Activated naive CD4-positive, alpha-beta T cell treated with anti-CD3 and anti-CD28 coated beads, Interleukin-2, amount 50 U/mL, for 24 hours (primary cell): ENCODE results near the gene EGLN2.

ENCODE experiments used
- H3K27ac Mint-ChIP-seq: one replicate; pipeline ENCODE4 v1.8.0; 2021; ENCODE audit warnings: mild to moderate bottlenecking, mixed read lengths
- H3K27me3 Mint-ChIP-seq: one replicate; pipeline ENCODE4 v1.8.0; 2021; ENCODE audit warnings: mixed read lengths
- H3K36me3 Mint-ChIP-seq: one replicate; pipeline ENCODE4 v1.8.0; 2021; ENCODE audit warnings: mixed read lengths
- H3K4me1 Mint-ChIP-seq: one replicate; pipeline ENCODE4 v1.8.0; 2021; ENCODE audit warnings: mixed read lengths
- H3K4me3 Mint-ChIP-seq: one replicate; pipeline ENCODE4 v1.8.0; 2021; ENCODE audit warnings: mild to moderate bottlenecking, mixed read lengths
- H3K9me3 Mint-ChIP-seq: one replicate; pipeline ENCODE4 v1.8.0; 2021; ENCODE audit warnings: mixed read lengths

Gene EGLN2

GRCh38 chr19:40786060-40787037 is 12.6 kb upstream of the EGLN2 start:
- Mint-ChIP-seq H3K4me3 (no peak overlapping the region), H3K36me3 (peaks cover 13% of the 10 kb centered on the region), H3K27ac (peak overlapping the region; percentile 12), H3K9me3 (no peaks in the 10 kb centered on the region), H3K4me1 (peaks cover 10% of the 10 kb centered on the region), H3K27me3 (no peaks in the 10 kb centered on the region)

DNA sequence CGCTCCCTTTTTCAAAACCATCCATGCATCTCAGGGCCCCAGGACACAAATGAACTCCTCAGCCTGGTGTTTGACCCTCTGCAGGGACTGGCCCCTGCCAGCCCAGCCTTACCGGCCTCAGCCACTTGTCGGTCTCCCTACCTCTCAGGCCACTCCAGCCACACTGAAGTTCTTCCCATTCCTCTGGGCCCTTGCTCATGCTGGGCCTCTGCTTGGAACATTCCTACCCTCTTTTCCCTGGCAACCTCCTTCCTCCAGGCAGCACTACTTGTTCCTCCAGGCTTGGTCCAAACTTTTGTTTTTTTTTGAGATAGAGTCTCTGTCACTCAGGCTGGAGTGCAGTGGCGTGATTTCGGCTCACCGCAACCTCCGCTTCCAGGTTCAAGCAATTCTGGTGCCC is 7.6 kb upstream of the EGLN2 start:
- Mint-ChIP-seq H3K27me3 (no peaks in the 10 kb centered on the region), H3K36me3 (peaks cover 13% of the 10 kb centered on the region), H3K4me1 (peaks cover 24% of the 10 kb centered on the region), H3K4me3 (no peak overlapping the region), H3K27ac (peak overlapping the region; percentile 67), H3K9me3 (no peaks in the 10 kb centered on the region)

GRCh38 chr19:40791996-40792395 is 7.0 kb upstream of the EGLN2 start:
- Mint-ChIP-seq H3K4me3 (peak overlapping the region; percentile 45), H3K36me3 (peaks cover 11% of the 10 kb centered on the region), H3K27me3 (no peaks in the 10 kb centered on the region), H3K9me3 (no peaks in the 10 kb centered on the region), H3K27ac (peak overlapping the region; percentile 91), H3K4me1 (peaks cover 24% of the 10 kb centered on the region)

GRCh38 chr19:40797166-40797962 is 1.6 kb upstream of the EGLN2 start:
- Mint-ChIP-seq H3K4me1 (peaks cover 44% of the 10 kb centered on the region), H3K4me3 (peak overlapping the region; percentile 96), H3K27ac (peak overlapping the region; percentile 94), H3K9me3 (no peaks in the 10 kb centered on the region), H3K36me3 (peaks cover 1% of the 10 kb centered on the region), H3K27me3 (no peaks in the 10 kb centered on the region)

DNA sequence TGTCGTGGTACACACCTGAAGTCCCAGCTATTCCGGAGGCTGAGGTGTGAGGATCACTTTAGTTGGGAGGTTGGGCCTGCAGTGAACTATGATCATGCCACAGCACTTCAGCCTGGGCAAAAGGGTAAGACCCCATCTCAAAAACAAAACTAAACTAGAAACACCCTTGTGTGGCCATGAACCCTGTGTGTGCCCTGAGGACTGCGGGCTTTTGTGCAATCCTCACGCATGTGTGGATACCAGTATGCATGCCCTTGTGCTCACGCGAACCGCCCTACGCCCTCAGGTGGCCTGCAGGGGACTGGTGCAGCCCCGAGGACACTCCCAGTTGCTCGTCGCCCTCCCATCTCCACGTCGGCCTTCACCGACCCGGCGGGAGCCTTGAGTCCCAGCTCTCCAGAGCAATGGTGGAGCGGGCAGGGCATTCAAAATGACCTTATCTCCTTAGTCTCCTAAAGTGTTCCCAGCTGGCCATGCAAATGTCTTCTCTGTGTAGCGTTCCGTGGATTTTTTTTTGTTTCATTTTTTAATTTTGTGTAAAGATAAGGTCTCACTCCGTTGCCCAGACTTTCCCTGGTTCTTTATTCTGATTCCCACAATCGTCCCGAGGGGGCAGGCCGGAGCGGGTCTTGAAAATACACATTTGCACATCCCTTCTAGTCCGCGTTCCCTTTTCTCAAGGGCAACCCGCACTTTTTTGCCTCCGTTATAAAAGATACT is 868 bp upstream of the EGLN2 start:
- Mint-ChIP-seq H3K4me1 (peaks cover 44% of the 10 kb centered on the region), H3K27ac (peak overlapping the region; percentile 94), H3K36me3 (peaks cover 2% of the 10 kb centered on the region), H3K9me3 (no peaks in the 10 kb centered on the region), H3K27me3 (no peaks in the 10 kb centered on the region), H3K4me3 (peak overlapping the region; percentile 96)

GRCh38 chr19:40799558-40800338 is 757 bp downstream of the EGLN2 start:
- H3K36me3 Mint-ChIP-seq, result peaks cover 2% of the 10 kb centered on the region
- H3K27ac Mint-ChIP-seq, result peak overlapping the region; percentile 97
- no peaks in the 10 kb centered on the region for H3K9me3 Mint-ChIP-seq
- peaks cover 59% of the 10 kb centered on the region for H3K4me1 Mint-ChIP-seq
- no peaks in the 10 kb centered on the region for H3K27me3 Mint-ChIP-seq
- H3K4me3 Mint-ChIP-seq, result peak overlapping the region; percentile 92

GRCh38 chr19:40800339-40800996 is 1.5 kb downstream of the EGLN2 start:
- Mint-ChIP-seq H3K36me3 (peaks cover 2% of the 10 kb centered on the region), H3K4me1 (peaks cover 66% of the 10 kb centered on the region), H3K9me3 (no peaks in the 10 kb centered on the region)

DNA sequence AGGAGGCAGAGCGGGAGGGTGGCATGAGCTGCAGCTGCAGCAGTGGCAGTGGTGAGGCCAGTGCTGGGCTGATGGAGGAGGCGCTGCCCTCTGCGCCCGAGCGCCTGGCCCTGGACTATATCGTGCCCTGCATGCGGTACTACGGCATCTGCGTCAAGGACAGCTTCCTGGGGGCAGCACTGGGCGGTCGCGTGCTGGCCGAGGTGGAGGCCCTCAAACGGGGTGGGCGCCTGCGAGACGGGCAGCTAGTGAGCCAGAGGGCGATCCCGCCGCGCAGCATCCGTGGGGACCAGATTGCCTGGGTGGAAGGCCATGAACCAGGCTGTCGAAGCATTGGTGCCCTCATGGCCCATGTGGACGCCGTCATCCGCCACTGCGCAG is 2.0 kb downstream of the EGLN2 start:
- H3K36me3 Mint-ChIP-seq, result peaks cover 2% of the 10 kb centered on the region
- no peaks in the 10 kb centered on the region for H3K27me3 Mint-ChIP-seq
- H3K27ac Mint-ChIP-seq, result no peak overlapping the region
- H3K4me1 Mint-ChIP-seq, result peaks cover 72% of the 10 kb centered on the region
- H3K4me3 Mint-ChIP-seq, result peak overlapping the region; percentile 92
- no peaks in the 10 kb centered on the region for H3K9me3 Mint-ChIP-seq

More at GRCh38 chr19:40800339-40800996, 1.5 kb downstream of the EGLN2 start:
- Mint-ChIP-seq H3K4me3 (peak overlapping the region; percentile 92), H3K27ac (peak overlapping the region; percentile 97), H3K27me3 (no peaks in the 10 kb centered on the region)

DNA sequence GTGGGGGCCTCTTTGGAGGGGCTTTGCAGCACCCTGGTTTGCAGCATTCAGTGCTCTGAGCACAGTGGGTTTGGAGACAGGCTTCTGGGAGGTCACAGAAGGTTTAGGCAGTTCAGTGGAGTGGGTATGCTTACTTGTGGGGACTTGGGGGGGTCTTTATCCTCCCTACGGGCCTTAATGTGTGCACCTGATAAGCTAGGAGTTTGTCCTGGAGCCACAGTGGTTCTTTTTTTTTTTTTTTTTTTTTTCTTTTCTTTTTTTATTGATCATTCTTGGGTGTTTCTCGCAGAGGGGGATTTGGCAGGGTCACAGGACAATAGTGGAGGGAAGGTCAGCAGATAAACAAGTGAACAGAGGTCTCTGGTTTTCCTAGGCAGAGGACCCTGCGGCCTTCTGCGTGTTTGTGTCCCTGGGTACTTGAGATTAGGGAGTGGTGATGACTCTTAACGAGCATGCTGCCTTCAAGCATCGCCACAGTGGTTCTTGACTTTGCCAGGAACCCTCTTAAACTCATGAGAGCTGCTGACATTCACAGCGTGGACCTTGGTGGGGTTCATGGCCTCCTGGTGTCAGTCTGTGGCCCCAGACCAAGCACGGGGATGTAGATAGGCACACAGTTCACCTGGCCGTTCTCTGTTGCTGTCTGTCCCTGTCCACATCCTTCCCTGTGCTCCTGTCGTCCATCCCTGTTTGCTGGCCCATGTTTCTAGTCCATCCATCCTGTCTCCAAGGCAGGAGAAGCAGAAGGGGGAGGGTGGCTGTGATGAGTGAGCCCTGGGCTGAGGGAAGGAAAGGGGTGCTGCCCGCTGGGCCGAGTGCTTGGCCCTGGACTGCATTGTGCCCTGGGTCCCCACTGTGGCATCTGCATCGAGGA is 2.7 kb downstream of the EGLN2 start:
- peaks cover 2% of the 10 kb centered on the region for H3K36me3 Mint-ChIP-seq
- peak overlapping the region; percentile 92 for H3K4me3 Mint-ChIP-seq
- no peaks in the 10 kb centered on the region for H3K27me3 Mint-ChIP-seq
- H3K9me3 Mint-ChIP-seq, result no peaks in the 10 kb centered on the region
- peaks cover 78% of the 10 kb centered on the region for H3K4me1 Mint-ChIP-seq
- H3K27ac Mint-ChIP-seq, result peak overlapping the region; percentile 84

GRCh38 chr19:40802300-40803169 is 3.5 kb downstream of the EGLN2 start:
- H3K27me3 Mint-ChIP-seq, result no peaks in the 10 kb centered on the region
- no peaks in the 10 kb centered on the region for H3K9me3 Mint-ChIP-seq
- peak overlapping the region; percentile 86 for H3K27ac Mint-ChIP-seq
- peaks cover 82% of the 10 kb centered on the region for H3K4me1 Mint-ChIP-seq
- peak overlapping the region; percentile 92 for H3K4me3 Mint-ChIP-seq
- H3K36me3 Mint-ChIP-seq, result peaks cover 2% of the 10 kb centered on the region

DNA sequence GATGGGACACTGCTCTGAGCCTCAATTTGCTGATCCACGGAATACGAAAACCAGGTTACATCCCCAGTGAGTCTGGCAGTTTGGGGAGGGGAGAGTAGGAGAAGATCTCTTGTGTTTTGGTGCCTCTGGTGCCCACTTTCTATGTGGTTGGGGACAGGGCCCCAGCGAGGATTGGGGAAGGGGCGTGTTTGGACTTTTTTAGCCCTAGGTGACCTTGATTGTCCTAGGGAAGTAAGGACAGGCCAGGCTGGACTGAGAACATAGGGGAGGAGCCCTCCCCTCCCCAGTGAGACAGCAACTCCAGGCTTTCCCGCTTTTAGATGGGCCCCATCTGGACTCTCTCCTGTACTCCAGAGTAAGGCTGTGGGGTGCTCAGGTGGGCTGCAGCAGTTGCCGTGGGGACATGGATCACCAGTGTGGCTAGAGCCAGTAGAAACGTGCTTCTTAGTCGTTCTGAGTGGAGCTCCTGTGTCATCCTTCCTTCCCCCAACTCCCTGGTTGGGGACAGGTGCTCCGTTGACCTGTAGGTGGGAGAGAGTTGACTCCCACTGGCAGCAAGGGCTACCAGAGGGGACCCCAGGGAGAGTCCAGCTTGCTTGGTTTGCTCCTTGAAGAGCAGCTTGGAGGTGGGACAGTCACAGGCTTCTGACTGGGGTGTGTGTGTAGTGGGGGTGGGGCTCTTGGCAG is 4.3 kb downstream of the EGLN2 start:
- Mint-ChIP-seq H3K9me3 (no peaks in the 10 kb centered on the region), H3K4me3 (peak overlapping the region; percentile 92), H3K27me3 (no peaks in the 10 kb centered on the region), H3K4me1 (peaks cover 82% of the 10 kb centered on the region), H3K27ac (peak overlapping the region; percentile 86), H3K36me3 (peaks cover 4% of the 10 kb centered on the region)
